Measurements from ENCODE around the gene HSH2D.

The HSH2D gene

GRCh38 chr19:16207490-16208025 lies 64.1 kb downstream of the HSH2D start:
- no peak for TF ChIP-seq CTCF (IDR thresholded peaks at IDR 0.05; ENCODE audit: low read depth, low read length)
- TF ChIP-seq EZH2phosphoT487 (IDR thresholded peaks at IDR 0.05; ENCODE audit: low read depth), result no peak
- peaks cover 20% of the 10 kb centered on the region for H3K4me1 ChIP-seq (ENCODE audit: low read length)
- H3K4me2 ChIP-seq (ENCODE audit: low read length), result no peak overlapping the region
- no peak overlapping the region for H2AFZ ChIP-seq (ENCODE audit: low read depth, low read length)
- peaks cover 23% of the 10 kb centered on the region for H3K79me2 ChIP-seq (ENCODE audit: low read length)
- H3K36me3 ChIP-seq (replicated peaks; ENCODE audit: low read depth, low read length), result peaks cover 76% of the 10 kb centered on the region
- H3K27ac ChIP-seq (ENCODE audit: low read length), result no peak overlapping the region
- H3K4me3 ChIP-seq (ENCODE audit: low read length), result no peak overlapping the region
- H3K9me3 ChIP-seq (ENCODE audit: insufficient read depth, low read length), result no peaks in the 10 kb centered on the region
- no peaks in the 10 kb centered on the region for H3K27me3 ChIP-seq (ENCODE audit: low read depth, low read length)
- no peak overlapping the region for H3K9ac ChIP-seq (ENCODE audit: low read length)
- no peaks in the 10 kb centered on the region for H4K20me1 ChIP-seq (ENCODE audit: insufficient read depth, low read length)

Measured in OCI-LY3 (cell line).